Fibroblast of lung (primary cell): ENCODE results near the gene HMCN2. TPM values are rescaled to one million over a fixed set of nuclear protein-coding genes. Genes with fewer than 3 reads are reported as not detected.
"Not testable (repeated sequence)": the region's sequence is repeated elsewhere in the genome, so short reads cannot be mapped to it uniquely, and the experiment has no call there.

Experiments used
- DNase-seq, 2 donors: peaks; one replicate each; pipeline versions ENCODE4 v3.0.0 to v3.0.0-alpha.2; 2010; ENCODE audit warnings: low read depth in 2 of 2
- H2AFZ ChIP-seq: 2 replicates; pipeline ENCODE4 v1.5.1; 2012; ENCODE audit warnings: low read length, control low read depth, inconsistent platforms
- H3K27ac ChIP-seq: 2 replicates; pipeline ENCODE4 v1.5.1; 2011; ENCODE audit warnings: low read length, control low read depth; ENCODE audit not compliant: insufficient read depth
- H3K27me3 ChIP-seq: 2 replicates; pipeline ENCODE4 v1.5.1; 2011; ENCODE audit warnings: mild to moderate bottlenecking, low read length; ENCODE audit not compliant: control insufficient read depth, insufficient read depth
- H3K36me3 ChIP-seq: 2 replicates; pipeline ENCODE4 v1.5.1; 2011; ENCODE audit warnings: low read length; ENCODE audit not compliant: control insufficient read depth, insufficient read depth
- H3K4me1 ChIP-seq: 2 replicates; pipeline ENCODE4 v1.5.1; 2011; ENCODE audit warnings: low read length; ENCODE audit not compliant: control insufficient read depth, insufficient read depth; ENCODE audit errors: extremely low read depth
- H3K4me2 ChIP-seq: 2 replicates; pipeline ENCODE4 v1.5.1; 2011; ENCODE audit warnings: low read length, control low read depth; ENCODE audit not compliant: insufficient read depth; ENCODE audit errors: extremely low read depth
- H3K4me3 ChIP-seq, 4 experiments: fragments of 200-600 bp in 1 of 4; sonication (generic) in 1 of 4; replicated peaks in 1 of 4; 2 replicates each; pipeline ENCODE4 v1.5.1; 2011 to 2016; ENCODE audit warnings: low read length in 4 of 4, low read depth in 3 of 4, mild to moderate bottlenecking in 3 of 4, control low read depth in 2 of 4, inconsistent platforms in 1 of 4, mixed read lengths in 1 of 4; ENCODE audit not compliant: insufficient read depth in 1 of 4; ENCODE audit errors: control extremely low read depth in 1 of 4
- H3K79me2 ChIP-seq: 2 replicates; pipeline ENCODE4 v1.5.1; 2012; ENCODE audit warnings: mild to moderate bottlenecking, low read length, inconsistent platforms; ENCODE audit not compliant: control insufficient read depth, insufficient read depth
- H3K9ac ChIP-seq: 2 replicates; pipeline ENCODE4 v1.5.1; 2011; ENCODE audit warnings: mild to moderate bottlenecking, low read length, control low read depth; ENCODE audit not compliant: insufficient read depth
- H3K9me3 ChIP-seq: 2 replicates; pipeline ENCODE4 v1.5.1; 2012; ENCODE audit warnings: low read depth, low read length; ENCODE audit not compliant: control insufficient read depth, insufficient read depth
- H4K20me1 ChIP-seq: 2 replicates; pipeline ENCODE4 v1.5.1; 2011; ENCODE audit warnings: low read length; ENCODE audit not compliant: control insufficient read depth, insufficient read depth; ENCODE audit errors: extremely low read depth
- EZH2 ChIP-seq: IDR thresholded peaks from 2 replicates; pipeline ENCODE4 v1.5.1; 2012; ENCODE audit warnings: low read length, control low read depth, mild to moderate bottlenecking; ENCODE audit errors: missing control alignments
- polyA plus RNA-seq, 2 donors: library from polyadenylated mRNA; depleted of rRNA in 1 of 2; stranded (reverse) in 1 of 2; unstranded in 1 of 2; fragments of >200 nt; gene quantifications; 2 replicates each; pipeline ENCODE4 v1.2.1, GENCODE V29; 2011 to 2012; ENCODE audit warnings: missing spikeins in 1 of 2
- total RNA-seq: library from RNA; depleted of rRNA; stranded (reverse); fragments of >200 nt; gene quantifications from 2 replicates; pipeline ENCODE4 v1.2.1, GENCODE V29; 2014
- TF ChIP-seq, protein P1 (sequence below), 2 donors: IDR thresholded peaks in 1 of 2; conservative IDR thresholded peaks in 1 of 2; 1 replicate in 1 of 2; 2 replicates in 1 of 2; pipeline ENCODE4 v1.5.1; 2011 to 2012; ENCODE audit warnings: low read length in 2 of 2, control low read depth in 1 of 2, inconsistent platforms in 1 of 2, low read depth in 1 of 2, mild to moderate bottlenecking in 1 of 2

The HMCN2 gene
- total and polyA plus RNA-seq, 2 donors (not counting 1 experiment from before 2014, with no cell fraction given): under 0.01 TPM; not detected in 1

DNA sequence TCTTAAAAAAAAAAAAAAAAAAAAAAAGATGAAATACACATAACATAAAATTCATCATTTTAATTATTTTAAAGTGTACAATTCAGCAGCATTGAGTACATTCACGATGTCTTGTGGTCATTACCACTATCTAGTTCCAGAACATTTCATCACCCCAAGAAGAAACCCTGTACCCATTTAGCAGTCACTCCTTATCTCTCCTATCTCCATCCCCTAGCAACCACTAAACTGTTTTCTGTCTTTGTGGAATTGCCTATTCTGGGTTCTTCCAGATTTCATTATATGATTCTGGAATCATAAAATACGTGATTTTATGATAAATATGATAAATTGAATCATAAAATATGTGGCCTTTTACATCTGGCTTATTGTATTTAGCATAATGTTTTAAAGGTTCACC is 8.9 kb upstream of the HMCN2 start:
- H4K20me1 ChIP-seq: no peaks in the 10 kb centered on the region
- H3K4me1 ChIP-seq: no peaks in the 10 kb centered on the region
- no peaks in the 10 kb centered on the region for H3K36me3 ChIP-seq
- no peak for DNase-seq
- no peak overlapping the region for H3K4me2 ChIP-seq
- no peaks in the 10 kb centered on the region for H3K9me3 ChIP-seq
- no peaks in the 10 kb centered on the region for H3K79me2 ChIP-seq
- no peak for TF ChIP-seq EZH2
- TF ChIP-seq, protein P1, sequence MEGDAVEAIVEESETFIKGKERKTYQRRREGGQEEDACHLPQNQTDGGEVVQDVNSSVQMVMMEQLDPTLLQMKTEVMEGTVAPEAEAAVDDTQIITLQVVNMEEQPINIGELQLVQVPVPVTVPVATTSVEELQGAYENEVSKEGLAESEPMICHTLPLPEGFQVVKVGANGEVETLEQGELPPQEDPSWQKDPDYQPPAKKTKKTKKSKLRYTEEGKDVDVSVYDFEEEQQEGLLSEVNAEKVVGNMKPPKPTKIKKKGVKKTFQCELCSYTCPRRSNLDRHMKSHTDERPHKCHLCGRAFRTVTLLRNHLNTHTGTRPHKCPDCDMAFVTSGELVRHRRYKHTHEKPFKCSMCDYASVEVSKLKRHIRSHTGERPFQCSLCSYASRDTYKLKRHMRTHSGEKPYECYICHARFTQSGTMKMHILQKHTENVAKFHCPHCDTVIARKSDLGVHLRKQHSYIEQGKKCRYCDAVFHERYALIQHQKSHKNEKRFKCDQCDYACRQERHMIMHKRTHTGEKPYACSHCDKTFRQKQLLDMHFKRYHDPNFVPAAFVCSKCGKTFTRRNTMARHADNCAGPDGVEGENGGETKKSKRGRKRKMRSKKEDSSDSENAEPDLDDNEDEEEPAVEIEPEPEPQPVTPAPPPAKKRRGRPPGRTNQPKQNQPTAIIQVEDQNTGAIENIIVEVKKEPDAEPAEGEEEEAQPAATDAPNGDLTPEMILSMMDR (conservative IDR thresholded peaks at IDR 0.05 in 1 of 2, IDR thresholded peaks at IDR 0.05 in 1 of 2; ENCODE audit: low read depth in 1 of 2, low read length in 2 of 2): no peak
- H3K27ac ChIP-seq: no peak overlapping the region
- H3K9ac ChIP-seq: no peak overlapping the region
- H2AFZ ChIP-seq: no peak overlapping the region
- H3K27me3 ChIP-seq: peaks cover 19% of the 10 kb centered on the region
- no peak overlapping the region for H3K4me3 ChIP-seq

DNA sequence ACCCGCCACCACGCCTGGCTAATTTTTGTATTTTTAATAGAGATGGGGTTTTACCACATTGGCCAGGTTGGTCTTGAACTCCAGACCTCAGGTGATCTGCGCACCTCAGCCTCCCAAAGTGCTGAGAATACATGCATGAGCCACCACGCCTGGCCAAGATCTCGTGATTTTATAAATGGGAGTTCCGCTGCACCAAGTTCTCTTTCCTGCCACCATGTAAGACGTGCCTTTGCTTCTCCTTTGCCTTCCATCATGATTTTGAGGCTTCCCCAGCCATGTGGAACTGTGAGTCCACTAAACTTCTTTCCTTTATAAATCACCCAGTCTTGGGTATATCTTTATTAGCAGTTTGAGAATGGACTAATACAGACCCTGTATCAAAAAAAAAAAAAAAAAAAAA is 7.4 kb upstream of the HMCN2 start:
- H3K27ac ChIP-seq, H2AFZ ChIP-seq: not testable (repeated sequence)
- peaks cover 23% of the 10 kb centered on the region for H3K27me3 ChIP-seq

DNA sequence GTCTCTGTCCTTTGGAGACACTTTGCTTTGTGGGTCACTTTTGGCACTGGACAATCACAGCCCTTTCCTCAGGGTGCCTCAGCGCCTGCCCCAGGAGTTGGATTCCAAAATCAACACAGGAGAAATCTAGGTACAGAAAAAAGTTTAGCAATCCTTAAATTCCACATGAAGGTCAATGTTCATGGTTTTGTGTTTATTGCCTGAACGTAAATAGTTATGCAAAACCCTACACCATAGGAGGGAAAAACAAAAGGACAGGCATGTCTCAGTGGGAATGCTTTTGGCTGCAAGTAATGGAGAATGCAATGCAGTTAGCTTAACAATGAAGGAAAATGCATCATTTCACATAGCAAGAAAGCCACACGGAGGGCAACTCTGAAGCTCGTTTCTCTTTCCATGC is 6.5 kb upstream of the HMCN2 start:
- H3K9me3 ChIP-seq: no peaks in the 10 kb centered on the region
- no peak overlapping the region for H3K4me2 ChIP-seq
- H3K9ac ChIP-seq: no peak overlapping the region
- H2AFZ ChIP-seq: no peak overlapping the region
- TF ChIP-seq, protein P1 (conservative IDR thresholded peaks at IDR 0.05 in 1 of 2, IDR thresholded peaks at IDR 0.05 in 1 of 2; ENCODE audit: low read depth in 1 of 2, low read length in 2 of 2): no peak
- TF ChIP-seq EZH2: no peak
- DNase-seq: no peak
- H3K27me3 ChIP-seq: peaks cover 32% of the 10 kb centered on the region
- no peaks in the 10 kb centered on the region for H3K79me2 ChIP-seq
- no peak overlapping the region for H3K4me3 ChIP-seq
- H3K4me1 ChIP-seq: no peaks in the 10 kb centered on the region
- no peaks in the 10 kb centered on the region for H3K36me3 ChIP-seq
- no peaks in the 10 kb centered on the region for H4K20me1 ChIP-seq
- no peak overlapping the region for H3K27ac ChIP-seq

More for the DNA sequence above, 7.4 kb upstream of the HMCN2 start:
- not testable (repeated sequence) for H3K4me1 ChIP-seq, H3K79me2 ChIP-seq, H3K4me3 ChIP-seq, DNase-seq, H3K9me3 ChIP-seq, H4K20me1 ChIP-seq, H3K4me2 ChIP-seq, H3K36me3 ChIP-seq, H3K9ac ChIP-seq
